AG04449 (cell line): ENCODE results near the gene ARFGAP2.

Source experiments
- CTCF ChIA-PET: fragments of 350-600 bp; formaldehyde crosslinking; extraction: SDS; loops from one replicate; lab custom pipeline; 2021; ENCODE audit warnings: antibody characterized with exemption; lab: Yijun Ruan, JAX
- POLR2A ChIA-PET: fragments of 400-600, 350-600 bp; formaldehyde crosslinking; extraction: SDS; loops from one replicate; lab custom pipeline; 2020; ENCODE audit warnings: antibody characterized with exemption, inconsistent platforms; lab: Yijun Ruan, JAX
- DNase-seq: peaks from one replicate; pipeline ENCODE4 v3.0.0-alpha.2; 2010; ENCODE audit warnings: low read depth, low spot score
- H3K4me3 ChIP-seq: 2 replicates; pipeline ENCODE4 v1.5.1; 2011; ENCODE audit warnings: low read depth, mild to moderate bottlenecking, control low read depth, low read length
- CTCF ChIP-seq: IDR thresholded peaks from one replicate; pipeline ENCODE4 v1.5.1; 2011; ENCODE audit warnings: mild to moderate bottlenecking, moderate library complexity, low read length, control low read depth, inconsistent platforms; ENCODE audit not compliant: insufficient read depth; ENCODE audit errors: missing control alignments

Gene ARFGAP2

GRCh38 chr11:47176328-47177228, at the start of gene ARFGAP2:
Gene ARFGAP2, minus strand, starts transcription at chr11:47176879. Its CDS starts 26 bp downstream, at chr11:47176853.
- ChIA-PET POLR2A (no interaction called here), CTCF (interaction anchor here (0.7 to 11.2 kb wide), 19 partner anchors 8 to 280 kb away, joined by 3 to 108 read pairs (median 6); partner anchors contain the start of genes DDB2, MYBPC3, NR1H3 and PACSIN3)
- no peak for TF ChIP-seq CTCF
- H3K4me3 ChIP-seq: peak within 1 kb of the TSS; percentile 98
- DNase-seq: peak; percentile 62

GRCh38 chr11:47225552-47226400, 49.1 kb upstream of the ARFGAP2 start:
- ChIA-PET CTCF (interaction anchor here (2.4 kb wide), 1 partner anchor 9 kb away, joined by 7 read pairs; no protein-coding TSS in a partner anchor), POLR2A (no interaction called here)
- DNase-seq: no peak
- H3K4me3 ChIP-seq: no peak overlapping the region
- no peak for TF ChIP-seq CTCF

- no peak for TF ChIP-seq CTCF
- H3K4me3 ChIP-seq: no peak overlapping the region
- ChIA-PET CTCF (interaction anchor here (1.4 kb wide), 1 partner anchor 34 kb away, joined by 6 read pairs; no protein-coding TSS in a partner anchor), POLR2A (no interaction called here)
- no peak for DNase-seq
Observed at GRCh38 chr11:47222696-47223095, 46.0 kb upstream of the ARFGAP2 start.

GRCh38 chr11:47220401-47220821, 43.7 kb upstream of the ARFGAP2 start:
- ChIA-PET CTCF (interaction anchor here (0.6 to 4.1 kb wide), 7 partner anchors 14 to 43 kb away, joined by 3 to 26 read pairs (median 5); partner anchors contain the start of gene NR1H3), POLR2A (interaction anchor here (0.9 kb wide), 1 partner anchor 28 kb away, joined by 5 read pairs; the partner anchor contains the start of gene ACP2)
- no peak overlapping the region for H3K4me3 ChIP-seq
- TF ChIP-seq CTCF: no peak
- DNase-seq: no peak

- TF ChIP-seq CTCF: no peak
- ChIA-PET CTCF (interaction anchor here (1.1 to 3.9 kb wide), 6 partner anchors 14 to 42 kb away, joined by 3 to 19 read pairs (median 5); partner anchors contain the start of genes ARFGAP2 and NR1H3), POLR2A (interaction anchor here (0.6 to 1.4 kb wide), 7 partner anchors 11 to 32 kb away, joined by 3 to 6 read pairs (median 4); partner anchors contain the start of gene ACP2)
- peak; percentile 44 for DNase-seq
- peak overlapping the region; percentile 72 for H3K4me3 ChIP-seq
Observed at GRCh38 chr11:47216121-47216798, 39.6 kb upstream of the ARFGAP2 start.
